Vagina (tissue), 2 donors: Measurements from ENCODE around the gene MACROD2. TPM values are rescaled to one million over a fixed set of nuclear protein-coding genes. Genes with fewer than 3 reads are reported as not detected.

ENCODE experiments used
- DNase-seq, 2 donors: peaks; one replicate each; pipeline ENCODE4 v3.0.0-alpha.2; 2017; ENCODE audit errors: extremely low spot score in 2 of 2
- H3K27ac ChIP-seq: fragments of 200-600 bp; sonication (generic); one replicate; pipeline ENCODE4 v1.5.1; 2019
- H3K27me3 ChIP-seq: fragments of 200-600 bp; sonication (generic); one replicate; pipeline ENCODE4 v1.5.1; 2019
- H3K36me3 ChIP-seq, 2 donors: fragments of 200-600 bp; sonication (generic); one replicate each; pipeline ENCODE4 v1.5.1; 2017 to 2019
- H3K4me1 ChIP-seq: fragments of 200-600 bp; sonication (generic); one replicate; pipeline ENCODE4 v1.5.1; 2019
- H3K4me3 ChIP-seq, 2 donors: fragments of 200-600 bp; sonication (generic); 1 replicate in 1 of 2; 2 replicates in 1 of 2; pipeline ENCODE4 v1.5.1; 2016 to 2019
- H3K9me3 ChIP-seq: fragments of 200-600 bp; sonication (generic); one replicate; pipeline ENCODE4 v1.5.1; 2019
- CTCF ChIP-seq, 3 experiments: fragments of 450-650 bp in 2 of 3; fragments of 200-600 bp in 1 of 3; sonication (generic) in 1 of 3; IDR thresholded peaks; one replicate each; pipeline ENCODE4 v1.5.1; 2017 to 2019; ENCODE audit warnings: antibody characterized with exemption in 3 of 3, mild to moderate bottlenecking in 2 of 3, moderate library complexity in 2 of 3
- POLR2A ChIP-seq, 2 donors: fragments of 450-650 bp; IDR thresholded peaks; one replicate each; pipeline ENCODE4 v1.6.1; 2017; ENCODE audit warnings: antibody characterized with exemption in 2 of 2, mild to moderate bottlenecking in 2 of 2, moderate library complexity in 2 of 2
- POLR2AphosphoS5 ChIP-seq, 2 donors: sonication (generic); formaldehyde crosslinking; IDR thresholded peaks; one replicate each; pipeline ENCODE4 v1.9.0; 2017; ENCODE audit warnings: antibody characterized with exemption in 2 of 2, mild to moderate bottlenecking in 2 of 2, low read depth in 1 of 2; ENCODE audit not compliant: insufficient read depth in 1 of 2
- intact Hi-C: fragments of 100-400 bp; cut with DNase I; formaldehyde crosslinking; loops from one replicate; pipeline ENCODE4 v1.15.1; 2023
- small RNA-seq: library from RNA; depleted of rRNA; stranded (forward); fragments of <200 nt; gene quantifications from one replicate; pipeline ENCODE3, GENCODE V24; 2016
- total RNA-seq: library from RNA; depleted of rRNA; stranded (reverse); fragments of >200 nt; gene quantifications from one replicate; pipeline ENCODE4 v1.2.3, GENCODE V29; 2016

Gene MACROD2
- total RNA-seq, 1 donor from 2014 or later = 12.5 TPM

- H3K4me1 ChIP-seq = no peaks in the 10 kb centered on the region
- no peak overlapping the region for H3K4me3 ChIP-seq
- no peak for DNase-seq
- H3K36me3 ChIP-seq = no peaks in the 10 kb centered on the region
- no peaks in the 10 kb centered on the region for H3K27me3 ChIP-seq
- TF ChIP-seq POLR2A (IDR thresholded peaks at IDR 0.05) = no peak
- no peak for TF ChIP-seq POLR2AphosphoS5 (IDR thresholded peaks at IDR 0.05; ENCODE audit: insufficient read depth in 1 of 2, low read depth in 1 of 2)
- no peak for TF ChIP-seq CTCF (IDR thresholded peaks at IDR 0.05)
- no peak overlapping the region for H3K27ac ChIP-seq
- no peaks in the 10 kb centered on the region for H3K9me3 ChIP-seq
- intact Hi-C loops = no loop called here
Observed at GRCh38 chr20:16100111-16100510, 2104.8 kb downstream of the MACROD2 start.

GRCh38 chr20:16100767-16101166 is 2105.5 kb downstream of the MACROD2 start:
- TF ChIP-seq POLR2AphosphoS5 (IDR thresholded peaks at IDR 0.05; ENCODE audit: insufficient read depth in 1 of 2, low read depth in 1 of 2) (no peak), CTCF (IDR thresholded peaks at IDR 0.05) (no peak), POLR2A (IDR thresholded peaks at IDR 0.05) (no peak)
- Histone ChIP-seq H3K4me1 (no peaks in the 10 kb centered on the region), H3K27ac (no peak overlapping the region), H3K4me3 (no peak overlapping the region), H3K9me3 (no peaks in the 10 kb centered on the region), H3K27me3 (no peaks in the 10 kb centered on the region), H3K36me3 (no peaks in the 10 kb centered on the region)
- intact Hi-C loops = no loop called here
- no peak for DNase-seq

Small RNA genes within 50 kb of the gene (small RNA-seq; reads per million reads assigned to genes)
- gene RN7SL864P (not detected), gene RNA5SP475 (not detected), gene RNU6-1159P (not detected), gene RNU6-115P (not detected), gene RNU6-228P (not detected), gene RNU6-278P (not detected), gene RPS3P1 (not detected)

Other genes starting within 250 kb of the MACROD2 start
- gene ESF1, start 210.6 kb upstream of the MACROD2 start, total RNA-seq = 14.0 TPM
- 11.3 TPM for gene NDUFAF5, start 210.5 kb upstream of the MACROD2 start, total RNA-seq
- gene SEL1L2, start 4.9 kb upstream of the MACROD2 start, total RNA-seq = not detected